Suprapubic skin (tissue), 4 donors: Measurements from ENCODE around the gene SPATA9.

Source experiments
- POLR2A ChIP-seq, 2 donors: fragments of 450-650 bp; IDR thresholded peaks; one replicate each; pipeline ENCODE4 v1.6.1; 2017; ENCODE audit warnings: antibody characterized with exemption in 2 of 2, mild to moderate bottlenecking in 2 of 2, moderate library complexity in 2 of 2
- POLR2AphosphoS5 ChIP-seq, 3 donors: sonication (generic); formaldehyde crosslinking; IDR thresholded peaks; one replicate each; pipeline ENCODE4 v1.6.1; 2017; ENCODE audit warnings: antibody characterized with exemption in 3 of 3
- TF ChIP-seq, protein P1 (sequence below), 2 donors: fragments of 200-600 bp in 1 of 2; fragments of 450-650 bp in 1 of 2; sonication (generic) in 1 of 2; IDR thresholded peaks; one replicate each; pipeline ENCODE4 v1.5.1; 2016 to 2019; ENCODE audit warnings: antibody characterized with exemption in 2 of 2, mild to moderate bottlenecking in 1 of 2, moderate library complexity in 1 of 2

DNA sequence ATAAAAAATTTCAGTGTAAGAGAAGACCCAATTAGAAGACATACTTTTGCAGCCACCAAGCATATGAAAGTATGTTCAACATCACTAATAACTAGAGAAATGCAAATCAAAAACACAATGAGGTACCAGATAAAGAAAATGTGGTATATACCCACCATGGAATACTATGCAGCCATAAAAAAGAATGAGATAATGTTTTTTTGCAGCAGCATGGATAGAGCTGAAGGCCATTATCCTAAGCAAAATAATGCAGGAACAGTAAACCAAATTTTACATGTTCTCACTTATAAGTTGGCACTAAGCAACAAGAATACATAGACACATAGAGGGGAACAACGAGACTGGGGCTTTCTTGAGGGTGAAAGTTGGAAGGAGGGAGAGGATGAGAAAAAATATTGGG lies 6.9 kb upstream of the SPATA9 start:
- TF ChIP-seq POLR2AphosphoS5 (IDR thresholded peaks at IDR 0.05) (no peak), POLR2A (IDR thresholded peaks at IDR 0.05) (no peak)
- TF ChIP-seq, protein P1, sequence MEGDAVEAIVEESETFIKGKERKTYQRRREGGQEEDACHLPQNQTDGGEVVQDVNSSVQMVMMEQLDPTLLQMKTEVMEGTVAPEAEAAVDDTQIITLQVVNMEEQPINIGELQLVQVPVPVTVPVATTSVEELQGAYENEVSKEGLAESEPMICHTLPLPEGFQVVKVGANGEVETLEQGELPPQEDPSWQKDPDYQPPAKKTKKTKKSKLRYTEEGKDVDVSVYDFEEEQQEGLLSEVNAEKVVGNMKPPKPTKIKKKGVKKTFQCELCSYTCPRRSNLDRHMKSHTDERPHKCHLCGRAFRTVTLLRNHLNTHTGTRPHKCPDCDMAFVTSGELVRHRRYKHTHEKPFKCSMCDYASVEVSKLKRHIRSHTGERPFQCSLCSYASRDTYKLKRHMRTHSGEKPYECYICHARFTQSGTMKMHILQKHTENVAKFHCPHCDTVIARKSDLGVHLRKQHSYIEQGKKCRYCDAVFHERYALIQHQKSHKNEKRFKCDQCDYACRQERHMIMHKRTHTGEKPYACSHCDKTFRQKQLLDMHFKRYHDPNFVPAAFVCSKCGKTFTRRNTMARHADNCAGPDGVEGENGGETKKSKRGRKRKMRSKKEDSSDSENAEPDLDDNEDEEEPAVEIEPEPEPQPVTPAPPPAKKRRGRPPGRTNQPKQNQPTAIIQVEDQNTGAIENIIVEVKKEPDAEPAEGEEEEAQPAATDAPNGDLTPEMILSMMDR (IDR thresholded peaks at IDR 0.05): no peak
